NB4 (cell line): ENCODE data around the gene HECTD4.

Experiments used
- CTCF ChIP-seq: IDR thresholded peaks from one replicate; pipeline ENCODE4 v1.5.1; 2012; ENCODE audit warnings: low read depth, low read length
- POLR2A ChIP-seq: IDR thresholded peaks from 2 replicates; pipeline ENCODE4 v1.6.1; 2011; ENCODE audit warnings: mild to moderate bottlenecking; ENCODE audit not compliant: insufficient read length; ENCODE audit errors: extremely low read depth

- TF ChIP-seq CTCF, result no peak
- no peak for TF ChIP-seq POLR2A
Observed at GRCh38 chr12:112288638-112289037, 93.6 kb downstream of the HECTD4 start.
